Motor neuron (in vitro differentiated cells): ENCODE measurements around the gene CCDC152. TPM values are rescaled to one million over a fixed set of nuclear protein-coding genes. Genes with fewer than 3 reads are reported as not detected.
"Not testable (repeated sequence)": the region's sequence is repeated elsewhere in the genome, so short reads cannot be mapped to it uniquely, and the experiment has no call there.

ENCODE experiments used
- ATAC-seq, 8 experiments: fragments of 200-7000 bp; cut with Tn5 transposase; replicated peaks in 6 of 8; 2 replicates each; pipeline ENCODE4 v1.8.0; 2021; ENCODE audit warnings: mild to moderate bottlenecking in 8 of 8, moderate library complexity in 8 of 8
- H3K27ac ChIP-seq, 2 donors: fragments of 250-450 bp; sonication (Bioruptor Pico); 2 replicates each; pipeline ENCODE4 v1.9.0; 2021; ENCODE audit warnings: antibody characterized with exemption in 2 of 2, mild to moderate bottlenecking in 2 of 2, moderate library complexity in 1 of 2
- H3K4me1 ChIP-seq, 2 donors: fragments of 250-450 bp; sonication (Bioruptor Pico); replicated peaks in 1 of 2; 2 replicates each; pipeline ENCODE4 v1.6.1; 2021; ENCODE audit warnings: antibody characterized with exemption in 2 of 2, mild to moderate bottlenecking in 2 of 2, moderate library complexity in 1 of 2
- H3K4me3 ChIP-seq, 5 donors: fragments of 250-450 bp; sonication (Bioruptor Pico); 2 replicates each; pipeline ENCODE4 v1.9.0; 2021; ENCODE audit warnings: antibody characterized with exemption in 5 of 5, mild to moderate bottlenecking in 5 of 5, moderate library complexity in 4 of 5
- WGBS, 10 experiments: fragments of 450-650 bp; shearing (Covaris generic); methylation state at CpG; one replicate each; pipeline ENCODE4 v1.0.0; 2022; 5-methylcytosine and 5-hydroxymethylcytosine counted together
- in situ Hi-C, 9 experiments: fragments of 400-800 bp; cut with MboI; loops; one replicate each; pipeline ENCODE4 v1.15.0; 2021; ENCODE audit warnings: low sequenced_read_pairs in 9 of 9, low pct_unique_long_range_greater_than_20kb in 2 of 9; ENCODE audit not compliant: unreplicated experiment in 9 of 9
- total RNA-seq, 8 experiments: library from RNA; unstranded; fragments of 300-600 nt; gene quantifications; 2 replicates each; pipeline versions ENCODE4 v1.2.3 to v1.2.4, GENCODE V29; 2022

CCDC152 gene, protein sequence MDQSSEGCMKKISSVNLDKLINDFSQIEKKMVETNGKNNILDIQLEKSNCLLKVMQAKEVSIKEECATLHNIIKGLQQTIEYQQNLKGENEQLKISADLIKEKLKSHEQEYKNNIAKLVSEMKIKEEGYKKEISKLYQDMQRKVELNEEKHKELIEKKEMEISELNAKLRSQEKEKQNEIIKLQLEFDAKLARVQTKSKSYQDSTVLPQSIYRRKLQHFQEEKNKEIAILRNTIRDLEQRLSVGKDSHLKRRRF
- 10 to 100 TPM in 3 of 8 experiments, 1 to 10 TPM in 2, under 1 TPM in 3; 0.81 to 22.0 (median 2.9) TPM for total RNA-seq

DNA sequence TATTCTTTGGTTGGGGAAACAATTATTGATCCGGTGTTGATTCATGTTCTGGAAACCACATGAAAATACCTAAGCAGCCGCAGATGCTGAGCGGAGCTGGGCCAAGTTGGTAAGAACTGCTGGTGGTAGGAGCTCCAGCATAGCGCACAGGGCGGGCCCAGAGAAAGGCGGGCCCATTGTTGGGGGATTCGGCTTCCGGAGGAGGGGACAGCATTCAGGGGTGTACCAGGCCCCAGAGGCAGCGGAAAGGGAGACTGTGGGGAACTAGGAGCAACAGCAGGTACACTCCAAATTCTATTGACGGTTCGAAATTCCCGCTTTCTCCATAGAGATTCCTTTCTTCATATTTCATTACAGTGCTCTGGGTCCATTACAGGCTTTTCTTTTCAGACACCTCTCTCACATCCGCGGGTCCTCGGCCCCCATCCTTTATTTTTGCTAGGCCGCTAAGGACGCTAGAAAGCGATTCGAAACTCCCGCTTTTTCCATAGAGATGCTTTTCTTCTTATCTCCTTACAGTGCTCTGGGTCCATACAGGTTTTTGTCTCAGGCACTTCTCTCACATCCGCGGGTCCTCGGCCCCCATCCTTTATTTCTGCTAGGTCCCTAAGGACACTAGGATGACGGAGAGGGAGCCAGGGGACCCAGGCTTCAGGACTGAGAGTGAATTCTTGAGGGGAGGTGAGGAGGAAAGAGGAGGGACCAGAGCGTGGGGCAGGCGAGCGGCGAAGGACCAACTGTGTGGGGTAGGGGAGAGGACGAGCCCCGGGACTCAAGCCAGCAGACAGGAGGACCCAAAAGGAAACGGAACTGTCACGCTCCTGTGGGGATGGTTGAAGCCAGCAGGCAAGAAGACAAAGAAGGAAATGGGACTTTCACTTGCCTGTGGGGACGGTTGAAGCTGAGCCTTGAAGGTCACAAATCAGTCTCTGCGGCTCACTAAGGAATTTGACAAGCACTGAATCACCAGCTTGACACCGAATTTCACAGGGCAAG is at the start of gene CCDC152:
Gene CCDC152 (plus strand): TSS at position 213 of the 996 bp plus-strand sequence. CDS start 2,304 bp downstream, outside the sequence.
- ATAC-seq: peak in 5 of 8 experiments; percentile 88 to 100 (median 93)
- Histone ChIP-seq H3K4me3 (peak within 1 kb of the TSS in 2 of 5 donors; percentile 12 to 34), H3K27ac (no peak within 1 kb of the TSS), H3K4me1 (no peaks in the 10 kb centered on the region)
- in situ Hi-C loops: loop anchor here in 5 of 9 experiments (25.0 kb wide), 2 partner anchors 745 to 895 kb away; partner anchors contain the start of gene OXCT1 (in 3 of the 5)
- 1 to 96% (median 36%) methylated on average over 1 to 29 of the region's 35 CpGs for WGBS, 10 experiments

DNA sequence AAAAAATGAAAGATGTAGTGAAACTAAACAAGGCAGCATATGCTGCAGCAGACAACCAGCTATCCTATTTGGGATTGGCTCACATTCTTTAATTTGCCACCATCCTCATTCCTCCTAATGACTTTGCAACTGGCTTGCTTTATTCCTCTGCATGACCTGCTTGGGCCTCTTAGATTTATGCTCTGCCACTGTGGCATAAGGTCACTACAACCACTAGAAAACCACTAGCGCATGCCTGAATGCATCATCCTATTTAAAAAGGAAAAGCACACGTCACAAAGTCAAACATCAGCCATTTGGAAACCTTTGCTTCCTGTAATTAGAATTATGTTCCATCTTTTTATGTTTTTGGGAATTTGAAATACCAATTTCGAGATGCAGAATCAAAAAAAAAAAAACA is 40.8 kb upstream of the CCDC152 start:
- peak overlapping the region in 1 of 2 donors; percentile 30 for H3K27ac ChIP-seq
- ATAC-seq: peak in 5 of 8 experiments; percentile 99 to 100 (median 100)
- in situ Hi-C loops: no loop called here

DNA sequence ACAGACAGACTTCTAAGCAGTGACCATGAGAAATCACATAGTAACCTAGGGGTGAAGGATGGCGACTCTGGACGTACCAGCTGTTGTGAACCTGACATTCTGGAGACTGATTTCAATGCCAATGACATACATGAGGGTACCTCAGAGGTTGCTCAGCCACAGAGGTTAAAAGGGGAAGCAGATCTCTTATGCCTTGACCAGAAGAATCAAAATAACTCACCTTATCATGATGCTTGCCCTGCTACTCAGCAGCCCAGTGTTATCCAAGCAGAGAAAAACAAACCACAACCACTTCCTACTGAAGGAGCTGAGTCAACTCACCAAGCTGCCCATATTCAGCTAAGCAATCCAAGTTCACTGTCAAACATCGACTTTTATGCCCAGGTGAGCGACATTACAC is 38.0 kb upstream of the CCDC152 start:
- Histone ChIP-seq H3K4me3 (no peak overlapping the region), H3K4me1 (peaks cover 9 to 21% of the 10 kb centered on the region in 2 donors), H3K27ac (no peak overlapping the region)
- ATAC-seq: no peak
- in situ Hi-C loops: no loop called here
- WGBS, 10 experiments: 40 to 100% (median 80%) methylated on average over 1 to 2 of the region's 4 CpGs; no CpG with 5 or more reads in 1 of the 10 experiments

More for the DNA sequence above, 40.8 kb upstream of the CCDC152 start:
- Histone ChIP-seq H3K4me3 (no peak overlapping the region), H3K4me1 (peaks cover 9 to 21% of the 10 kb centered on the region in 2 donors)
- 17 to 89% (median 50%) methylated on average over 1 to 3 of the region's 3 CpGs; no CpG with 5 or more reads in 3 of the 10 experiments for WGBS, 10 experiments

- H3K4me1 ChIP-seq: peaks cover 9 to 21% of the 10 kb centered on the region in 2 donors
- in situ Hi-C loops: no loop called here
- H3K27ac ChIP-seq: no peak overlapping the region
- WGBS, 10 experiments: 25 to 100% (median 94%) methylated on average over 1 of the region's 2 CpGs; no CpG with 5 or more reads in 2 of the 10 experiments
- ATAC-seq: peak in 1 of 8 experiments; percentile 30
- no peak overlapping the region for H3K4me3 ChIP-seq
Observed at GRCh38 chr5:42719034-42719433, 37.6 kb upstream of the CCDC152 start.

DNA sequence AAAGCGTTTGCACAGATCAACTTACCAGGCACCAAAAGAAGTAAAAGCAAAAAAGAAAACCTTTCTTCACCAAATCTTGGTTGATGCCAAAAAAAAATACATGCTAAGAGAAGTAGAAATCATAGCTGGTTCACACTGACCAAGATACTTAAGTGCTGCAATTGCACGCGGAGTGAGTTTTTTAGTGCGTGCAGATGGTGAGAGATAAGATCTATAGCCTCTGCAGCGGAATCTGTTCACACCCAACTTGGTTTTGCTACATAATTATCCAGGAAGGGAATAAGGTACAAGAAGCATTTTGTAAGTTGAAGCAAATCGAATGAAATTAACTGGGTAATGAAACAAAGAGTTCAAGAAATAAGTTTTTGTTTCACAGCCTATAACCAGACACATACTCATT is 36.4 kb upstream of the CCDC152 start:
- Histone ChIP-seq H3K4me3 (no peak overlapping the region), H3K4me1 (peaks cover 8 to 15% of the 10 kb centered on the region in 2 donors), H3K27ac (no peak overlapping the region)
- WGBS, 10 experiments: 53 to 100% (median 90%) methylated on average over 2 to 6 of the region's 6 CpGs
- in situ Hi-C loops: no loop called here
- ATAC-seq: peak in 1 of 8 experiments; percentile 31

DNA sequence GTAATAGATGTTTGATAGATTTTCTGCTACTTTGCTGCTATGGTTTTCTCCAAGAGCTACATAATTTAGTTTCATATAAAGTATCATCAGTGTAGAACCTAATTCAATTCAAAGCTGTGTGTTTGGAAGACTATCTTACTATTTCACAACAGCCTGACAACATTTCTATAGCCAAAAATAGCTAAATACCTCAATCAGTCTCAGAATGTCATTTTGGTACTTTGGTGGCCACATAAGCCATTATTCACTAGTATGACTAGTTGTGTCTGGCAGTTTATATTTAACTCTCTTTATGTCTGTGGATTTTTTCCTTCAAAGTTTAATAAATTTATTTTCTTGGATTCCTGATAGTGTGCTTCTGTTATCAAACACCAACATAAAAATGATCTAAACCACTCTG is 35.1 kb upstream of the CCDC152 start:
- H3K4me3 ChIP-seq: no peak overlapping the region
- H3K27ac ChIP-seq: no peak overlapping the region
- H3K4me1 ChIP-seq: peaks cover 0 to 3% of the 10 kb centered on the region in 2 donors
- ATAC-seq: no peak
- in situ Hi-C loops: no loop called here

DNA sequence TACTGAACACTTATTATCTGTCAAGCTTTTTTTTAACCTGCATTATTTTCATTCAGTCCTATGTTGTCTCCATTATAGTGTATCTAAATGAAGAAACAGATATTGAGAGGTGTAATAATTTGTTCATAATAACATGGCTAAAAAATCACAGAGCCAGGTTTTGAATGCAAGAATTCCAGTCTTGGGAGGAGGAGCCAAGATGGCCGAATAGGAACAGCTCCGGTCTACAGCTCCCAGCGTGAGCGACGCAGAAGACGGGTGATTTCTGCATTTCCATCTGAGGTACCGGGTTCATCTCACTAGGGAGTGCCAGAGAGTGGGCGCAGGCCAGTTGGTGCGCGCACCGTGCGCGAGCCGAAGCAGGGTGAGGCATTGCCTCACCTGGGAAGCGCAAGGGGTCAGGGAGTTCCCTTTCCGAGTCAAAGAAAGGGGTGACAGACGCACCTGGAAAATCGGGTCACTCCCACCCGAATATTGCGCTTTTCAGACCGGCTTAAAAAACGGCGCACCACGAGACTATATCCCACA is 22.0 kb upstream of the CCDC152 start:
- H3K4me1 ChIP-seq, H3K4me3 ChIP-seq, H3K27ac ChIP-seq, ATAC-seq, in situ Hi-C loops: not testable (repeated sequence)
- 40 to 94% (median 93%) methylated on average over 1 to 3 of the region's 24 CpGs; no CpG with 5 or more reads in 7 of the 10 experiments for WGBS, 10 experiments

- 33 to 95% (median 85%) methylated on average over 1 of the region's 1 CpG for WGBS, 10 experiments
- in situ Hi-C loops: no loop called here
- Histone ChIP-seq H3K4me1 (no peaks in the 10 kb centered on the region), H3K27ac (no peak overlapping the region), H3K4me3 (no peak overlapping the region)
- ATAC-seq: no peak
Observed at GRCh38 chr5:42740920-42741319, 15.7 kb upstream of the CCDC152 start.

DNA sequence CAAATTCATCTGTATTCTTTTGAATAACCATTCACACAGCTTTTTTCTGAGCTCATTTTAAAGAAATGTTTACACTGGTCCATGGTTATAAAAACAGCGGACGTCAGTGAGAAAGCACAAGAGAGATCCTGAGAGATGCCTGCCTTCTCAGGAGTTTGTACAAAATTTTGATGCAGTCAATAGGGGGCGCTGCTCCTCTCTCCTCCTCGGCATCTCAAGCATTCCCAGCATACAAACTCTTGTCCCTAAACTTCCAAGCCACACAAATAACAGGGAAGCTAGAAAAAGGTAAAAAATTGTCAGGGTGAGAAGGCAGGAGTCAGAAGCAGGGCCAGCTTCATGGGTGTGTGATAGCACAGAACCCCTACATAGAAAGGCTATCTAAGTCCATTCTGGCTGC is 11.2 kb upstream of the CCDC152 start:
- no peak overlapping the region for H3K4me3 ChIP-seq
- H3K4me1 ChIP-seq: no peaks in the 10 kb centered on the region
- 0 to 42% (median 35%) methylated on average over 2 to 4 of the region's 4 CpGs; no CpG with 5 or more reads in 4 of the 10 experiments for WGBS, 10 experiments
- no peak overlapping the region for H3K27ac ChIP-seq
- ATAC-seq: peak in 1 of 8 experiments; percentile 23
- in situ Hi-C loops: no loop called here

- in situ Hi-C loops: no loop called here
- Histone ChIP-seq H3K4me3 (no peak overlapping the region), H3K4me1 (no peaks in the 10 kb centered on the region), H3K27ac (no peak overlapping the region)
- 20 to 100% (median 86%) methylated on average over 1 to 3 of the region's 3 CpGs; no CpG with 5 or more reads in 1 of the 10 experiments for WGBS, 10 experiments
- ATAC-seq: no peak
Observed at GRCh38 chr5:42745856-42746255, 10.8 kb upstream of the CCDC152 start.

- in situ Hi-C loops: no loop called here
- ATAC-seq: no peak
Observed at GRCh38 chr5:42749020-42749419, 7.6 kb upstream of the CCDC152 start.

DNA sequence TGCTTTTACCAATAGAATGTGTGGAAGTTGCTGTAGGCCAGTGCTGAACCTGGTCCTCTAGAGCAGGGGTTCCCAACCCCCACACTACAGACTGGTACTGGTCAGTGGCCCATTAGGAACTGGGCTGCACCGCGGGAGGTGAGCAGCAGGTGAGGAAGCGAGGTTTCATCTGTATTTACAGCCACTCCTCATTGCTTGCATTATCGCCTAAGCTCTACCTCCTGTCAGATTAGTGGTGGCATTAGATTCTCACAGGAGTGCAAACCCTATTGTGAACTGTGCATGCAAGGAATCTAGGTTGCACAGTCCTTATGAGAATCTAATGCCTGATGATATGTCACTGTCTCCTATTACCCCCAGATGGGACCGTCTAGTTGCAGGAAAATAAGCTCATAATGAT is 6.1 kb upstream of the CCDC152 start:
- 56 to 100% (median 100%) methylated on average over 1 to 5 of the region's 5 CpGs; no CpG with 5 or more reads in 4 of the 10 experiments for WGBS, 10 experiments

More at GRCh38 chr5:42749020-42749419, 7.6 kb upstream of the CCDC152 start:
- Histone ChIP-seq H3K4me3 (no peak overlapping the region), H3K4me1 (no peaks in the 10 kb centered on the region), H3K27ac (no peak overlapping the region)

More for the DNA sequence above, 6.1 kb upstream of the CCDC152 start:
- in situ Hi-C loops: loop anchor here in 5 of 9 experiments (25.0 kb wide), 2 partner anchors 738 to 888 kb away; partner anchors contain the start of gene OXCT1 (in 3 of the 5)
- ATAC-seq: no peak
- Histone ChIP-seq H3K4me3 (no peak overlapping the region), H3K27ac (no peak overlapping the region), H3K4me1 (no peaks in the 10 kb centered on the region)
